Measurements from ENCODE around the gene WBP1.
A peak's percentile ranks its signal among the peaks of the same experiment; 100 is the strongest.

DNA sequence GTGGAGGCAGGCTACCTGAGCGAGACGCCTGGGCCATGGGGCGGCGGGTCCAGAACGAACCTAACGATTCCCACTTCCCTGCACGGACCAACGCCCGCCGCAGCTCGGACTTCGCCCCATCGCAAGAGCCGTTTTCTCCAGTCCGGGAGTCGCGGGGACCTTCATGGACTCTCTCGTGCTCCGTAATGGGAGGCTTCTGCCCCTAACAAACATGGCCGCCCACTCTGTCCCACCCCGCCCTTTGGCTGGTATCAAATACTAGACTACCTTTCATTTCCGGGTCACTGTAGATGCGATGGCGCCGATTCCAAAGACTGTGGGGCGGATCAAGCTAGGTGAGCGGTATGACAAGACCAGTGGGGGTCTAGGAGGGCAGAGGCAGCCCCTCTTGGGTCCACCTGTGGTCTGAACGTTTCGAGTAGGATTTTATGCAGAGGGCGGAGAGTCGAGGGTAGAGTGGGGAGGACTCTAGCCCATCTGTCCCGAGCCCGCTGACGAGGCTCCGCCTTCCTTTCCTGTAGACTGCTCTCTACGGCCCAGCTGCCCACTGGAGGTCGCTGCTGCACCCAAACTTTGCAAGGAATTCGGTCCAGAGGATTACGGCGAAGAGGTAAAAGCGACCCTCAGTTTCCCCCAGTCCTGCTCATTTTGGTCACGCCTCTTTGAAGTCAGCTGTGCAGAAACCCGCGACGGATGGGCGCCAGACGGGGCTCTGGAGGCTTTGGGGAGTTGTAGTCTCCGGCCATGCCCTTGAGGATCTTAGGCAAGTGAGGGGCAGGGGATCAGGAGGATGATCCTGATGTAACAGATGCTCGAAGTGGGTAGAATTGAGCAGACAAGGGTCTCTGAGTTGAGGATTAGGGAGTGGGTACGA is 24.8 kb downstream of the WBP1 start, which contains the start of the genes CCDC142 and TTC31:
- TF ChIP-seq POLR2A (IDR thresholded peaks at IDR 0.05): no peak
- peak in 2 of 3 donors; percentile 48 to 65 for TF ChIP-seq POLR2AphosphoS5 (IDR thresholded peaks at IDR 0.05)

All from suprapubic skin (tissue), 4 donors.